CD4-positive, alpha-beta T cell (primary cell): ENCODE data around the gene NCKAP5. TPM values are rescaled to one million over a fixed set of nuclear protein-coding genes. Genes with fewer than 3 reads are reported as not detected.

Experiments used
- ATAC-seq: fragments of 200-7000 bp; cut with Tn5 transposase; one replicate; pipeline ENCODE4 v1.10.0; 2022; ENCODE audit warnings: mild to moderate bottlenecking; ENCODE audit not compliant: poor library complexity
- CTCF ChIA-PET: fragments of 350-600 bp; sonication (Branson Sonifier 250); formaldehyde crosslinking; loops from one replicate; lab custom pipeline; 2021; ENCODE audit warnings: antibody characterized with exemption, inconsistent platforms; lab: Charles Lee
- POLR2A ChIA-PET: fragments of 350-600 bp; sonication (Branson Sonifier 250); formaldehyde crosslinking; loops from one replicate; lab custom pipeline; 2021; ENCODE audit warnings: antibody characterized with exemption, inconsistent platforms; lab: Charles Lee
- DNase-seq, 14 experiments: peaks; one replicate each; pipeline ENCODE4 v3.0.0-alpha.2; 2013 to 2020; ENCODE audit warnings: mixed read lengths in 2 of 14
- H3K27ac ChIP-seq, 2 donors: one replicate each; pipeline versions ENCODE4 v1.5.1 to v1.7.0; 2013; ENCODE audit warnings: low read length in 2 of 2, low read depth in 1 of 2, mild to moderate bottlenecking in 1 of 2
- H3K27me3 ChIP-seq, 2 experiments: 1 replicate in 1 of 2; 2 replicates in 1 of 2; pipeline versions ENCODE4 v1.6.1 to v1.7.0; 2013; ENCODE audit warnings: low read length in 2 of 2, control low read depth in 1 of 2, mild to moderate bottlenecking in 1 of 2, moderate library complexity in 1 of 2; ENCODE audit not compliant: insufficient read depth in 2 of 2, control insufficient read depth in 1 of 2
- H3K36me3 ChIP-seq: one replicate; pipeline ENCODE4 v1.6.1; 2013; ENCODE audit warnings: low read length, control low read depth; ENCODE audit not compliant: insufficient read depth
- H3K4me1 ChIP-seq: one replicate; pipeline ENCODE4 v1.6.1; 2013; ENCODE audit warnings: low read length, control low read depth; ENCODE audit not compliant: insufficient read depth
- H3K4me3 ChIP-seq: one replicate; pipeline ENCODE4 v1.5.1; 2013; ENCODE audit warnings: mild to moderate bottlenecking, low read length, moderate library complexity
- H3K9me3 ChIP-seq, 2 experiments: 1 replicate in 1 of 2; 2 replicates in 1 of 2; pipeline versions ENCODE4 v1.6.1 to v1.7.0; 2013; ENCODE audit warnings: low read length in 2 of 2, mild to moderate bottlenecking in 2 of 2, control low read depth in 1 of 2, moderate library complexity in 1 of 2; ENCODE audit not compliant: control insufficient read depth in 1 of 2, insufficient read depth in 1 of 2
- H3K27ac Mint-ChIP-seq: one replicate; pipeline ENCODE4 v1.8.0; 2020; ENCODE audit warnings: mixed read lengths
- H3K27me3 Mint-ChIP-seq: one replicate; pipeline ENCODE4 v1.8.0; 2021; ENCODE audit warnings: mixed read lengths
- H3K36me3 Mint-ChIP-seq: one replicate; pipeline ENCODE4 v1.8.0; 2021; ENCODE audit warnings: low read depth, mixed read lengths
- H3K4me1 Mint-ChIP-seq: one replicate; pipeline ENCODE4 v1.8.0; 2021; ENCODE audit warnings: low read depth, mixed read lengths
- H3K4me3 Mint-ChIP-seq: one replicate; pipeline ENCODE4 v1.8.0; 2020; ENCODE audit warnings: mild to moderate bottlenecking, mixed read lengths
- H3K9me3 Mint-ChIP-seq: one replicate; pipeline ENCODE4 v1.8.0; 2020; ENCODE audit warnings: mixed read lengths
- CTCF ChIP-seq: fragments of 200-600 bp; IDR thresholded peaks from one replicate; pipeline ENCODE4 v1.8.0; 2022; ENCODE audit warnings: antibody characterized with exemption, mild to moderate bottlenecking
- intact Hi-C, 2 experiments: fragments of 100-400 bp; cut with DNase I in 1 of 2; cut with micrococcal nuclease in 1 of 2; formaldehyde crosslinking; loops; one replicate each; pipeline versions ENCODE4 v1.15.1 to v1.9.0; 2023 to 2025; cut with DNase I, micrococcal nuclease
- total RNA-seq, 174 experiments: library from RNA in 2 of 174; stranded (reverse) in 2 of 174; gene quantifications; one replicate each; pipeline ENCODE4 v1.2.3 and lab custom pipeline; 2021 to 2026

Gene NCKAP5
- total RNA-seq, 2 experiments from 2014 or later: not detected

GRCh38 chr2:133568598-133568997 lies 335 bp upstream of the NCKAP5 start:
- Histone ChIP-seq H3K36me3 (no peaks in the 10 kb centered on the region), H3K4me1 (no peaks in the 10 kb centered on the region), H3K27me3 (peaks cover 2 to 4% of the 10 kb centered on the region in 2 experiments), H3K27ac (no peak overlapping the region), H3K4me3 (no peak overlapping the region), H3K9me3 (no peaks in the 10 kb centered on the region)
- Mint-ChIP-seq H3K4me1 (no peaks in the 10 kb centered on the region), H3K27ac (no peak overlapping the region), H3K4me3 (no peak overlapping the region), H3K27me3 (peaks cover 31% of the 10 kb centered on the region), H3K9me3 (no peaks in the 10 kb centered on the region), H3K36me3 (no peaks in the 10 kb centered on the region)
- ChIA-PET CTCF (no interaction called here), POLR2A (no interaction called here)
- intact Hi-C loops: no loop called here
- TF ChIP-seq CTCF: no peak
- DNase-seq: no peak
- no peak for ATAC-seq

- Mint-ChIP-seq H3K4me1 (no peaks in the 10 kb centered on the region), H3K27ac (no peak overlapping the region), H3K4me3 (no peak overlapping the region), H3K36me3 (no peaks in the 10 kb centered on the region), H3K27me3 (peaks cover 13% of the 10 kb centered on the region), H3K9me3 (no peaks in the 10 kb centered on the region)
- no peak for TF ChIP-seq CTCF
- Histone ChIP-seq H3K27ac (no peak overlapping the region), H3K36me3 (no peaks in the 10 kb centered on the region), H3K4me3 (no peak overlapping the region), H3K9me3 (peaks cover 0 to 4% of the 10 kb centered on the region in 2 experiments), H3K27me3 (peaks cover 0 to 4% of the 10 kb centered on the region in 2 experiments), H3K4me1 (no peaks in the 10 kb centered on the region)
- POLR2A ChIA-PET: no interaction called here
- ATAC-seq (no peak), DNase-seq (no peak)
- CTCF ChIA-PET: no interaction called here
- intact Hi-C loops: no loop called here
Measured at GRCh38 chr2:133562558-133562957, 5.7 kb downstream of the NCKAP5 start.

- H3K27me3 ChIP-seq: peaks cover 0 to 4% of the 10 kb centered on the region in 2 experiments
- no peak for TF ChIP-seq CTCF
- Mint-ChIP-seq H3K36me3 (no peaks in the 10 kb centered on the region), H3K9me3 (no peaks in the 10 kb centered on the region), H3K27ac (no peak overlapping the region), H3K4me1 (no peaks in the 10 kb centered on the region), H3K4me3 (no peak overlapping the region), H3K27me3 (peaks cover 13% of the 10 kb centered on the region)
- H3K4me3 ChIP-seq: no peak overlapping the region
- CTCF ChIA-PET: no interaction called here
- no peaks in the 10 kb centered on the region for H3K36me3 ChIP-seq
- POLR2A ChIA-PET: no interaction called here
- no peaks in the 10 kb centered on the region for H3K4me1 ChIP-seq
- DNase-seq (no peak), ATAC-seq (no peak)
- H3K27ac ChIP-seq: no peak overlapping the region
- intact Hi-C loops: no loop called here
- peaks cover 0 to 4% of the 10 kb centered on the region in 2 experiments for H3K9me3 ChIP-seq
Measured at GRCh38 chr2:133561045-133561852, 7.0 kb downstream of the NCKAP5 start.
